BLaER1 (cell line): ENCODE data around the gene E2F1.
"Not testable (repeated sequence)": the region's sequence is repeated elsewhere in the genome, so short reads cannot be mapped to it uniquely, and the experiment has no call there.

ENCODE experiments used
- H3K27ac ChIP-seq: shearing (Covaris generic); formaldehyde crosslinking; 2 replicates; pipeline ENCODE4 v1.8.1; 2022
- H3K27me3 ChIP-seq: shearing (Covaris generic); formaldehyde crosslinking; 2 replicates; pipeline ENCODE4 v1.8.1; 2022
- H3K36me3 ChIP-seq: shearing (Covaris generic); formaldehyde crosslinking; 2 replicates; pipeline ENCODE4 v1.8.1; 2022
- H3K4me1 ChIP-seq: shearing (Covaris generic); formaldehyde crosslinking; 2 replicates; pipeline ENCODE4 v1.8.1; 2022
- H3K4me2 ChIP-seq: shearing (Covaris generic); formaldehyde crosslinking; 2 replicates; pipeline ENCODE4 v1.8.1; 2022
- H3K4me3 ChIP-seq: shearing (Covaris generic); formaldehyde crosslinking; 2 replicates; pipeline ENCODE4 v1.8.1; 2022
- H3K9ac ChIP-seq: shearing (Covaris generic); formaldehyde crosslinking; 2 replicates; pipeline ENCODE4 v1.8.1; 2022
- H3K9me3 ChIP-seq: shearing (Covaris generic); formaldehyde crosslinking; 2 replicates; pipeline ENCODE4 v1.8.1; 2022
- H4K20me1 ChIP-seq: shearing (Covaris generic); formaldehyde crosslinking; 2 replicates; pipeline ENCODE4 v1.8.1; 2022
- Cebpa-rat ChIP-seq: shearing (Covaris generic); IDR thresholded peaks from 2 replicates; pipeline ENCODE4 v1.8.1; 2022

The E2F1 gene

DNA sequence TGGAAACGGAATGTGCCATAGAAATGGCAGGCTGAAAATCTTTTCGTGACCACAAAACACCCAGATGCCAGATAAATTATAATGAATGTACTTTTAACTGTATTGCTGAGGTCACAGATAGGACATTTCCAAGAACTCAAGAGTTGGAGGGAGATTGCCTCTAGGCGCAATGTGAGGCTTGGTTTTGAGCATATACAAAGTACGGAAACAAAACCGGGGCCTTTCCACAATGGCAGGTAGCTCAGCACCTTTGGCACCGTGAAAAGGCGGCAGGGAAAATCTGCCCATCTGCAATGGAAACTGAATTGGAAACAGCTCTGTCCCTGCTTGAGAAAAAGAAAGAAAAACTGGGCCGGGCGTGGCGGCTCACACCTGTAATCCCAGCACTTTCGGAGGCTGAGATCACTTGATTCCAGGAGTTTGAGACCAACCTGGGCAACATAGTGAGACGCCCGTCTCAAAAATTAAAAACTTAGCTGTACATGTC lies 34.6 kb downstream of the E2F1 start:
- Histone ChIP-seq H3K4me2 (no peak overlapping the region), H3K9me3 (no peaks in the 10 kb centered on the region), H3K27ac (no peak overlapping the region)

DNA sequence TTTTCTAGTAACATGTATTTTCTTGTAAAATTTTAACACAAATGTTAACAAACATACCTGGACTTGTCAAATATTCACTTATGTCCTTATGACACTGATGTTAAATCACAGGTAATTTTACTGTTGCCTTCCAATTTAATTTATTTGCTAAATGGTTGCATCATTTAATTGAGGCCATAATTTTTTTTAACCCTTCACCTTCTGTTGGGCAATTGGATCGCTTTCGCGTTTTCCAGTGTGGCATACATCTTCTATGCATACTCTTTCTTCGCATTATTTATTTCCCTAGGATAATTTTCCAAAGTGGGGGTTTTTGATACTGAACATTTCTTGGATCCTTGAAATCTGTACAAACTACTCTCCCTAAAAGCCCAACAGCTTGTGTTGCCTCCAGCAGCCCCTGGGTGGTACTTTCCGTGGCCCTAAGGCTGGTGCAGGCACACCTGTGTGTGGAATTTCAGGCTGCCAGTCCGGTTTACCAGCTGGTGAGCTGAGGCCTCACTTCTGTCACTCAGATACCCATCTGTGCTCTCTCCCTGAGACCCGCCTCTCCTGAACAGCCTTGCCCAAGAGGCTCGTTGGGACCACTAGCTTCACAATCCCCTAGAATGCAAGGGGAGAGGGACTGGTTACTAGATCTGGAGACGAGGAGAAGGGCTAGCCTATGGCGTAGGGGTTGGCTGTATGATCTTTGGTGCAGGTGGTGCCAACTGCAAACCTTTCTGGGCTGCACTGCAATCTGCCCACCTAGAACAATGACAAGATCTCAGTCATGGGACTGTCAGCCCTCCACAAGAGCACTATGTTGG lies 35.2 kb downstream of the E2F1 start:
- Histone ChIP-seq H3K9ac (no peak overlapping the region), H3K36me3 (peaks cover 16% of the 10 kb centered on the region; the same call in 1 of the 2 replicates), H4K20me1 (peaks cover 30% of the 10 kb centered on the region), H3K9me3 (no peaks in the 10 kb centered on the region), H3K4me2 (no peak overlapping the region), H3K4me1 (peaks cover 24% of the 10 kb centered on the region), H3K4me3 (no peak overlapping the region), H3K27me3 (no peaks in the 10 kb centered on the region), H3K27ac (no peak overlapping the region)
- no peak for TF ChIP-seq Cebpa-rat

More for the DNA sequence above, 34.6 kb downstream of the E2F1 start:
- TF ChIP-seq Cebpa-rat = no peak
- Histone ChIP-seq H3K9ac (no peak overlapping the region), H3K27me3 (no peaks in the 10 kb centered on the region), H3K36me3 (peaks cover 11% of the 10 kb centered on the region; the same call in 1 of the 2 replicates), H3K4me3 (no peak overlapping the region), H4K20me1 (peaks cover 27% of the 10 kb centered on the region), H3K4me1 (peaks cover 24% of the 10 kb centered on the region)

GRCh38 chr20:33650111-33650752 lies 36.0 kb downstream of the E2F1 start:
- no peak for TF ChIP-seq Cebpa-rat
- no peaks in the 10 kb centered on the region for H3K27me3 ChIP-seq
- H3K4me3 ChIP-seq = no peak overlapping the region
- H3K4me1 ChIP-seq = peaks cover 24% of the 10 kb centered on the region
- no peak overlapping the region for H3K27ac ChIP-seq
- H3K9me3 ChIP-seq = no peaks in the 10 kb centered on the region
- H3K4me2 ChIP-seq = no peak overlapping the region
- H3K36me3 ChIP-seq = peaks cover 23% of the 10 kb centered on the region
- peaks cover 30% of the 10 kb centered on the region for H4K20me1 ChIP-seq
- H3K9ac ChIP-seq = no peak overlapping the region

- Histone ChIP-seq H3K9ac (no peak overlapping the region), H3K4me2 (0 out of 2 replicates have a peak overlapping the region, but pooled peaks have one; percentile 30), H3K4me3 (no peak overlapping the region), H3K36me3 (peaks cover 33% of the 10 kb centered on the region), H4K20me1 (peaks cover 38% of the 10 kb centered on the region), H3K27ac (0 out of 2 replicates have a peak overlapping the region, but pooled peaks have one; percentile 6), H3K9me3 (no peaks in the 10 kb centered on the region), H3K27me3 (no peaks in the 10 kb centered on the region), H3K4me1 (peaks cover 24% of the 10 kb centered on the region)
- no peak for TF ChIP-seq Cebpa-rat
Measured at GRCh38 chr20:33649201-33649681, 36.9 kb downstream of the E2F1 start.

- Histone ChIP-seq H3K9me3 (no peaks in the 10 kb centered on the region), H3K27me3 (no peaks in the 10 kb centered on the region), H4K20me1 (peaks cover 39% of the 10 kb centered on the region), H3K4me1 (peaks cover 24% of the 10 kb centered on the region), H3K4me2 (peak overlapping the region; percentile 30), H3K4me3 (no peak overlapping the region), H3K27ac (0 out of 2 replicates have a peak overlapping the region, but pooled peaks have one; percentile 6), H3K36me3 (peaks cover 38% of the 10 kb centered on the region), H3K9ac (no peak overlapping the region)
- TF ChIP-seq Cebpa-rat = no peak
Measured at GRCh38 chr20:33648396-33649004, 37.7 kb downstream of the E2F1 start.

DNA sequence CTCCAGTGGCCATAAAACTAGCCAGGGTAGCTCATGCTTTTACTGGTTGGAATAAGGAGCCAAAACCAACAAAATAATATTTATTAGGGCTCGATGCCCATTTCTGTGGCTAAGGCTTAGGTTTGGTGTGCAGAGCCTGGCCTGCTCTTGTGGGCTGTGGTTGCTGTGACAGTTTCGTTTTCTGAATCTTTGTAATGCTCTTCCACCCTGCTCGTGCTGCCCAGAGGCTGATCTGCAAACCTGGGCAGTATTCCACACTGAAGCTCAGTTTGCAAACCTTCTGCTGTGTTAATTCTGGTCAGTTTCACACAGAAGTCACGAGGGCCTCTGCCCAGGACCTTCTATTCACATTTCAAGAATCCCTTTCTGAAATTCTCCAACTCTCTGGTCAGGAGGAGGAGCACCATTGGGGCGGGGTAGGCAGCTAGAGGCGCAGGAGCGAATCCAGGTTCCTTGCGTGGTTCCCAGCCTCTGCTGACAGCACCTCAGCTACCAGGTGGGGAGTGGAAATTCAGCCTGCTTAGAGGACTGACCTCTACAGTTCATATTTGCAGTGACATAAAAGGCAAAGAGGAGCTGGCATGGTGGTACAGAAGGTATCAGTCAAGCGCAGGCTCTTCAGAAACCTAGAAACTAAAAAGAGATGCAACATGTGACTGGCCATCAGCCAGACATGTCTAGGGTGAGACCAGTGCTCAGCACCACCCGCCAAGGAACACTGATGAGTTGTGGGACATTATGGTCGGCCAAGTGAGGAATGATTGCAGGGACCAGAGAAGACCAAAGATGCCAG lies 38.4 kb downstream of the E2F1 start:
- 0 out of 2 replicates have a peak overlapping the region, but pooled peaks have one; percentile 6 for H3K27ac ChIP-seq
- H3K4me2 ChIP-seq = peak overlapping the region; percentile 30

DNA sequence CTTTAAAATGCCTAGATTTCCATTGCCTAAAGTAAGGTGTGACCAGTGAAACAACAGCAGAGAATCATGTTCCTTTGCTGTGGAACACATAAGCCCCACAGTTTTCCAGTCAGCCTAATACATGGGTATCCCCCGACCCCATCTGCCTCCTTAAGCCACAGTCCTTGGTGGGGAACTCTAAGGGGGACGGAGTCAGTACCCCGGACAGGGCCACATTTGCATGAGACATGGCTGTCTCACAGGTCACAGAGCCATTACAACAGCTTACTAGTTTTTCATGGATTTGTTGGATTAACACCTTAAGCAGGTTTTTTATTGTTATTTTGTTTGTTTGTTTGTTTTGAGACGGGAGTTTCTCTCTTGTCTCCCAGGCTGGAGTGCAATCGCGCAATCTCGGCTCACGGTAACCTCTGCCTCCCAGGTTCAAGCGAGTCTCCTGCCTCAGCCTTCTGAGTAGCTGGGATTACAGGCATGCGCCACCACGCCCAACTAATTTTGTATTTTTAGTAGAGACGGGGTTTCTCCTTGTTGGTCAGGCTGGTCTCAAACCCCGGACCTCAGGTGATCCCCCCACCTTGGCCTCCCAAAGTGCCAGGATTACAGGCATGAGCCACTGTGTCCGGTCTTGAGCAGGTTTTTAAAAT lies 39.1 kb downstream of the E2F1 start:
- not testable (repeated sequence) for H3K4me3 ChIP-seq, H3K9me3 ChIP-seq, H3K27me3 ChIP-seq, H3K27ac ChIP-seq, H3K9ac ChIP-seq
- Histone ChIP-seq H3K36me3 (peaks cover 51% of the 10 kb centered on the region), H3K4me1 (peaks cover 24% of the 10 kb centered on the region), H3K4me2 (peak overlapping the region; percentile 30; the same call in 1 of the 2 replicates), H4K20me1 (peaks cover 39% of the 10 kb centered on the region)

More for the DNA sequence above, 38.4 kb downstream of the E2F1 start:
- H3K27me3 ChIP-seq = no peaks in the 10 kb centered on the region
- peaks cover 24% of the 10 kb centered on the region for H3K4me1 ChIP-seq
- TF ChIP-seq Cebpa-rat = no peak
- peaks cover 39% of the 10 kb centered on the region for H4K20me1 ChIP-seq
- H3K9ac ChIP-seq = peak overlapping the region; percentile 14; the same call in 1 of the 2 replicates
- H3K36me3 ChIP-seq = peaks cover 44% of the 10 kb centered on the region
- H3K9me3 ChIP-seq = no peaks in the 10 kb centered on the region
- no peak overlapping the region for H3K4me3 ChIP-seq

- H3K27ac ChIP-seq = no peak overlapping the region
- no peak overlapping the region for H3K4me3 ChIP-seq
Measured at GRCh38 chr20:33646191-33646590, 40.0 kb downstream of the E2F1 start.

More at GRCh38 chr20:33646191-33646590, 40.0 kb downstream of the E2F1 start:
- no peaks in the 10 kb centered on the region for H3K27me3 ChIP-seq
- H3K4me2 ChIP-seq = no peak overlapping the region
- peaks cover 60% of the 10 kb centered on the region for H3K36me3 ChIP-seq
- peaks cover 39% of the 10 kb centered on the region for H4K20me1 ChIP-seq
- no peak for TF ChIP-seq Cebpa-rat
- H3K4me1 ChIP-seq = peaks cover 24% of the 10 kb centered on the region
- H3K9me3 ChIP-seq = no peaks in the 10 kb centered on the region
- H3K9ac ChIP-seq = no peak overlapping the region
